ENCODE measurements around the gene GPR65.
A peak's percentile ranks its signal among the peaks of the same experiment; 100 is the strongest.
"Not testable (repeated sequence)": the region's sequence is repeated elsewhere in the genome, so short reads cannot be mapped to it uniquely, and the experiment has no call there.

The GPR65 gene

DNA sequence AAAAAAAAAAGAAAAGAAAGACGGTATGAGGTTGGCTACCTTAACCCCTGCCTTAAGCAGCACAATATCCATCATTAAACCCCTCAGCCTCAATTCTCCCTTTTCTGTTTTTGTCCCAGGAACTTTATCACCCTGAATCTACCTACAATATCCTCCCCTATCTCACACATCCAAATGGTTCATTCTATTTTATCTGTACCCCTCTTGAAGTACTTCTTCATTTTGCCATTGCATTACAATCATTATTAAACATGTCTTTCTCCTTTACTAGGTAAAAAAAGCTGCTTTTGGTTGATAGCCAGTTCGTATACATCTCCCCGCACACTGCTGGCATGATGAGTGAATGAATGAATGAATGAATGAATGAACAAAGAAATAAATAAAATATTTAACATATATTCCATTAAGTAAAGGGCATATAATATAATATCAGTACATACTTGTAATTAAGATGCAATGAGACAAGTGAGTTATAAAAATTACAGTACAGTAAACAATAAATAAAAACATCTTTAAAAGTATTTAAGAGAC is 364 bp upstream of the GPR65 start:
- DNase-seq (ENCODE audit: low spot score) = no peak

GRCh38 chr14:88005978-88006851 is 1.3 kb downstream of the GPR65 start:
- DNase-seq (ENCODE audit: low spot score) = no peak

DNA sequence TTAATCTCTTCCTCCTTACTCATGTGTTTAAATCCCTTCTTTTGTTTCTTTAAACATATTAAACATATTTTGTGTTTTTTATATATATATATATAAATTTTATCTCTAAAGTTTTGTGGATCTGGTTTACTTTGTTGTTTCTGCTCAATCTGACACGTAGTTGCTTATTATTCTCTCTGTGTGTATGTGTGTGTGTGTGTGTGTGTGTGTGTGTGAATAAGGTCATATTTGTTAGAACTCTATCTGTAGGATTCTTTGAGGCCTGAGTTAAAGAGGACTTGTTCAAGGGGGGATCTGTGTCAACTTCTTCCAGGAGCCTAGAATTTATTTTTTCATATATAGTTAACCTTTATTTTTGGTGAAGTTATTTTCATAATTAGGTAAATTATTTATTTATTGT is 2.7 kb downstream of the GPR65 start:
- no peak for DNase-seq (ENCODE audit: low spot score)

DNA sequence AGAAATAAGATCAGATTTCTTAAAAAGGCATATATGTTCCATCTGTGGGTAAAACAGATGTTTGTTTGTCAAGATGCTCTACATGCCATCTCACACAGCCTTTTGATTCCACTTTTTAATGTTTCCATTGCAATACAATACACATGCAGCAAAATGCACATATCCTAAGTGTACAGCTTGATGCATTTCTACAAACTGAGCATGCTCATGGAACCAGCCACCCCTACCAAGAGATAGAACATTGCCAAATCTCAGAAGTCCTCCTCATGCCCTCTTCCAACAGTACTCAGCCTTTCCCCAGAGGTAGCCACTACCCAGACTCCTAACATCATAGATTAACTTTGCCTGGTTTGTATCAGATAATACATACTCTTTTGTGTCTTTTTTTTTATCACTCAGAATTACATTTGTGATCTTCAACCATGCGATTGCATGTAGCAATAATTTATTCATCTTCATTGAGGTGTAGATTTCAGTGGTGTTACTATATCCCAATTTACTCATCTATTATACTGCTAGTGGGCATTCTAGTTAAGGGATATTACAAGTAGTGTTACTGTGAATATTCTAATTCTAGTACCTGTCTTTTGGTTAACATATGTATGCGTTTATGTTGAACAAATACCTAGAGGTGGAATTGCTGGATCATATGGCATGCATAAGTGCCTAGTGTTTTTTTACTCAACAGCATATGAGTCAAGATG is 3.3 kb downstream of the GPR65 start:
- no peak for DNase-seq (ENCODE audit: low spot score)

DNA sequence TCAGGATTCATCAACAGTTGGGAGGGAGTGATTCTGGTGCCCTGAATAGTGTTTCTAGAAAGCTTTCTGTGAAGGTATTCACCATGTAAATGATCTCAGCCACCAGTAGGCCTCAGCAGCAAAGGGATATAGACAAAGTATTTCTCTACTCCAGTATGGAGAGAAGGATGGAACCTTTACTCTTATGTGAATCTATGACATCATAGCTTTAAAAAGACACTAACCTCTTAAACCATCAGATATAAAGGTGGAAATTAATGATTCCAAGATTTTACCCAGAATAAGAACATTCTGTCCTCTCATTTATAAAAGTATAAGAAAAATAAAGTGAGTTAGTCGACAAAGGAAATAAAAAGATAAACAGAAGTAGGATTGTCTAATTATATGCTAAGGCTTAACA is 4.6 kb downstream of the GPR65 start:
- no peak for DNase-seq (ENCODE audit: low spot score)

GRCh38 chr14:88010331-88010730 is 5.4 kb downstream of the GPR65 start:
- no peak for DNase-seq (ENCODE audit: low spot score)

DNA sequence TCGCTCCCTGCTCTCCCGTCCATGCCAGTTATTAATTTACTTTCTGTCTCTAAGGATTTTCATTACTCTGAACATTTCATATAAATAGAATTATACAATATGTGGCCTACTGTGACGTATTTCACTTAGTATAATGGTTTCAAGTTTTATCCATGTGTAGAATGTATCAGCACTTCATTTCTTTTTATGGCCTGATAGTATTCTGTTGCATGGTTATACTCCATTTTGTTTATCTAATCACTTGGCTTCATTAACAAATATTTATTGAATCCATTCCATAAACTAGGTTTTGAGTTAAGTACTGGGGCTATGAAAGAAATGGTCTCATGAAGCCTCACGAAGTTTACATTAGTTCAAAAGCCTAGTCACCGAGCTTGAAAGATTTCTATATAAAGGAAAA is 7.6 kb downstream of the GPR65 start:
- DNase-seq (ENCODE audit: low spot score) = no peak

DNA sequence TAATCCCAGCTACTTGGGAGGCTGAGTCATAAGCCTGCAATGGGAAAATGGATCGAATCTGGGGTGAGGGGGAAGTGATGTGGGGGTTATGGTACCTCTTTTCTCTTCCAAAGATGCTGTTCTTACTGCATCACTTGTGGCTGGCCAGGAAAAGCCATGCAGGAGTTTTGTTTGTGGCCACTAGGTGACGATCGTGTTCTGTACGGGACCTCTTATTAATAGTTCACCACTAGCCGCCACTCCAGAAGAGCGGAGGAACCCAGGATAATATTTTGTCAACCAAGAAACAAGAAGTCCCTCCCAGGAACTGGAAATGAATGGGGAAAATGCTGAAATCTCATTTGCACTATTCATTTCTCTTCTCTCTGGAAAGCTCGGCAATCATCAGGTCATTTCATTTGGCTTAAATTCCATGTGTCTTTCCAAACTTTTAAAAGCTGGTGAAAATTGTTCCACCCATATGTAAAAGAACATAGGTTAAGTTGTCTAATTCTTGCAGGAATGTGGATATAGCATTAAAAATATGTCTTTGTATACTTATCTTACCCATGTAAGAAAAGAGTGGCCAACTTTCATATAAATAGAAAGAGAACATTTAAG is 8.9 kb downstream of the GPR65 start:
- DNase-seq (ENCODE audit: low spot score) = peak; percentile 91

DNA sequence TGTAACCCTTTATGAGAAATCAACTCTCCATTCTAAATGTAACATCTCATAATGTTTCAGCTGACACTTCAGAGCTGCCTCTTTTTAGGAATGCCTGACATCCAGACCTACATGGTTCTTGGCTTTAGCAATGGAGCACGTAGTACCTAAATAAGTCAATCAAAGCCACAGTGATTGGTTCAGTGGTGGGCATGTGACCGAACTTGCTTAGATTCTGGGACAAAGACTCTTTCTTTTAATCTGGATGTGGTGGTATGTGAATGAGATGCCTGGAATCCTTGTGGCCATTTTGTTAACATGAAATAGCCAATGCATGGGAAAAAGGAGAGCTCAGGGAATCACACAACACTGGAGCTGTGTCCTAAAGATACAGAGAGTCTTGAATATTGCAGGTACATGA is 11.8 kb downstream of the GPR65 start:
- DNase-seq (ENCODE audit: low spot score) = no peak

GRCh38 chr14:88017535-88017934 is 12.6 kb downstream of the GPR65 start:
- no peak for DNase-seq (ENCODE audit: low spot score)

DNA sequence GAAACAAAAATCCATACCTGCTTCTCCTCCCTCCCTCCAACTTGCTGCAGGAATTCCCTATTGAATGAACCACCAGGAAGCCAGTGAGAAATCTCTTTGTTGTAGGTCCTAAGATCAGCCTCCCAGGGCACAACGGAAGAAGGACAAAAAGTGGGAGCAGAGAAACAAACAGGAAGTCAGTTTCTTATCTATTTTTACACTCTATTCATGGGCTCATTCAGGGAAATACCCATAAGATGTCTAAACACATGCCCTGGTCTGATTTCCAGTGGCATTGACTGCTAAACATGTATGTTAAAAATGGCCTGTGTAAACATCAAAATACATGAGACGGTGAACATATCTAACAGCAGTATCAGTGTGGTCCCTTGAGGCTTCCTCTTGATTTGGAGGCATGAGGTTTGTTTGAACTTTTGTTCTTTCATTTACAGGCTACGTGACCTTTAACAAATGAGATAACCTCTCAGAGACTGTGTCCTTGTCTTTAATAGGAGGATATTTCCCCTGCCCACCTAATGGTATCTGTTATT is 18.8 kb downstream of the GPR65 start:
- DNase-seq (ENCODE audit: low spot score) = no peak

- DNase-seq (ENCODE audit: low spot score) = not testable (repeated sequence)
These were observed 19.5 kb downstream of the GPR65 start for GRCh38 chr14:88024252-88025086.

DNA sequence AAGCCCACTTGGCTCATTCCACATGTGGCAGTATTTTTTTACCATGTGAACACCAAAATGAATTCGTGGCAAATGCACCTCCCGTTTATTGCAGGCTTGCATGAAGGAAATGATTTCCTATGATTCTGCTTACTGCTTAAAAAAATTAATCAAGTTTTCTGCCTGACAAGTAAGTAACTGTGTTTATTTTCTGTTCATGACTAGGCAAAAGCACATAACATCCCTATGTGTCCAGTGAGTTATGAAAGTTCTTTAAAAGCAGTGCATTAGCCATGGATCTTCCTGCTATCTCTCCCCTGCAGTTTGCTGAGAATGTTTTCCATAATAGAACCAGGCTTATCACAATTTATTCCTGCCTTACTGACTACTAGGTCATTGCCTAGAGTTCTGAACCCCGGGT is 20.4 kb downstream of the GPR65 start:
- no peak for DNase-seq (ENCODE audit: low spot score)

DNA sequence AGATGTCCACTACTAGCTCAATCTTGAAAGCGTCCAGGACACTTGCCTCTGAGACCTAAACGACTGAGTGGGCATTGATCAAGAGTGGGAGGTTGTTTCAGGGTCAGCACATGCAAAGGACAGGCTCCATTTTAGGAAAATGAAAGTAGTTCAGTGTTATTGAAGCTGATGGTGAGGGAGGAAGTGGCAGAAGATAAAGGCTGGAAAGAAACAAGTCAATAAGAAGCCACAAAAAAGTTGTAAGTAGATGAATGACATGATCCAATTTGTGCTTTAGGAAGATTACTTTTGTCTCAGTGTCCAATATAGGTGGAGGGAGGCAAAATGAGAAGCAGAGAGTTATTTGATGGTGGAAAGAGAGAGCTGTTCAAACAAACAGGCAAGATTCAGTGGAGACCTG is 22.0 kb downstream of the GPR65 start:
- DNase-seq (ENCODE audit: low spot score) = no peak

- DNase-seq (ENCODE audit: low spot score) = no peak
These were observed 24.6 kb downstream of the GPR65 start for GRCh38 chr14:88029500-88029899.

GRCh38 chr14:88030079-88030478 is 25.1 kb downstream of the GPR65 start:
- no peak for DNase-seq (ENCODE audit: low spot score)

DNA sequence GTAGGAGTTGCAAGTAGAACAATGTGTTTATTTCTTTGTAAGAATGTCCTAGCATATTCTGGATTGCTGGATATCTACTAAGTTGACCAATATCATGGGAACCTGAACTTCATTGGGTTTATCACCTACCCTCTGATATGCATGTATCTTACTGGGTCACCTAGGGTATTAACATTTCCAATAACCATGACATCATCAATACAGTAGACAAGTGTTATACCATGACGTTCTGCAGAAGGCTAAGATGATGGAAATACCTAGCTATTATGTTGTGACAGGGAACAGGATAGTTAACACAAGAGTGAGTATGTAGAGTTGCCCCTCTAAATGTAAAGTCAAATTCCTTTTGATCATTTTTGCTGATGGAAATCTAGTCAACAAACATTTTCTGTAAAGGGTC is 26.0 kb downstream of the GPR65 start:
- no peak for DNase-seq (ENCODE audit: low spot score)

DNA sequence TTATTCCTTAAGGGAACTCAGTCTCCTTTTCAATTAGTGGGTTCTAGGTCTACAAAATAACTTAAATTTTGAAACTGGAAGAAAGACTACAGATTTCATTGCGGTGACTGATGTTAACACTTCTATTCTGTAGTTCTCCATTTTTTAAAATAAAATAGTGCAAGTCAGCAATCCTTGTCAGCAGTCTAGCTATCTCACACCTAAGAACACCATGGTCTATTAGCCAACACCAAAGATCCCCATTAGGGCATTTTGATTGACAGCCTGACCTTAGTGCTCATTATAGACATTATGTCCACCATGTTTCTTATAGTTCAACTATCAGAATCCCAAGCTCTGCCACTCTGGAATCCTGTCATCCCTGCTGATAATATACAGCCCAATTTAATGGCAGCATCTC is 27.4 kb downstream of the GPR65 start:
- DNase-seq (ENCODE audit: low spot score) = no peak

DNA sequence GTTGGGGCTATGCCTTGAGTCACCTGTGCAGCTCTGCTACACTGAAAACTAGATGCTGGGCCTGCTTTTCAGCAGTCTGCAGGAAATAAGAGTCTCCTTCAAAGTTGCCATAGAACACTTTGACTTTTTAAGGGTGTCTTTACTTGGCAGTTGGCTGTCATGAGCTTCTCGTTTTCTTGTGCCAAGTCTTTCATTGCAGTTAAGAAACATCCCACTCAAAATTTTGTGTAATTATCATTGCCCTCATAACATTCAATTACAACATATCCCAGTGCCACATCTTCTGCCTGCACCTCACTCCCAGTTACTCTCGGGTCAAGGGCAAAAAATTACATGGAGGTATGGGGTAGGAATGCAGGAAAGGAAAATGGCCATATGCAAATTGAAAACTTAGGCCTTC is 29.1 kb downstream of the GPR65 start:
- no peak for DNase-seq (ENCODE audit: low spot score)

DNA sequence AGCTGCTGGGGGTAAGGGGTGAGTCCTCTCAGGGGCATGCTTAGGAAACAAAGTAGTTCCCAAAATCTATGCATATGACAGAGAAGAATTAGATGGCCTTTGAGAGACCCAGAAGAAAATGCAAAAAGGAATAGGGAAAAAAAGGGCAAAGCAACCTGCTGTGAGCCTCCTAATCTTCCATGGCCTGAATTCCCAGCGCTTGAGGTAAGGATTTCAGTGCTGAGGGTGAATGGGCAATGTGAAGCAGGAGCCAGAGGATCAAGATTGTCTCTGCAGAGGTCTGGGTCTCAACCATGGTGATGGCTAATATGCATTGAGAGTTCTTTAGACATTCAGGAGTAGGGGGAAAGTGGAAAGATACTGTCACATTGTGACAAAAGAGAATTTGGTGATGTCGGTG is 31.5 kb downstream of the GPR65 start:
- no peak for DNase-seq (ENCODE audit: low spot score)

DNA sequence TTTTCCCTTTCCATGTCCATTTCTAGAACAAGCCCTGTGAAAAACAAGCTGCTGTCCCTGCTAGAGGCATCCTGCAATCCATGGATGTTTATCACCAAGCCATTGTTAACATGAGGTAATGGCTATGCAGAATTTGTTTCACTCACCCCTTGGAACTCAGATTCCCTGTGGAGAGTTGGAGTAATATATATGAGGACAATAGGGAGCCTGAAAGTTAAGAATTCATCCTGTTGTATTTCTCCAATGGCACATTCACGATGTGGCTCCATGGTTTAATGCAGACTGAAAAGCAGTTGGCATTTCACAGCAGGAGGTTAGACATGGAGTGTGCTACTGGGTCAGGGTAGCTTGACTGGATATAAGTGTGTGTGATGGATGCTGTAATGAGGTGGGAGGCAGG is 32.4 kb downstream of the GPR65 start:
- DNase-seq (ENCODE audit: low spot score) = no peak

- DNase-seq (ENCODE audit: low spot score) = peak; percentile 17
These were observed 34.3 kb downstream of the GPR65 start for GRCh38 chr14:88039197-88039596.

Measured in cerebellar cortex (tissue), 1 donor.